ENCODE measurements around the gene SLC9A3. TPM values are rescaled to one million over a fixed set of nuclear protein-coding genes. Genes with fewer than 3 reads are reported as not detected.

The SLC9A3 gene
- total RNA-seq, 1 experiment from 2014 or later: 1.5 TPM

GRCh38 chr5:478982-479535, 45.2 kb downstream of the SLC9A3 start:
- ChIA-PET RAD21 (ENCODE audit: low non-redundant PET in 1 of 2, low total read pairs in 2 of 2, uncharacterized antibody in 2 of 2, unreplicated experiment in 2 of 2) (no interaction called here), POLR2A (no interaction called here), CTCF (no interaction called here)
- ATAC-seq (no peak), DNase-seq (ENCODE audit: low read depth, low spot score) (no peak)
- Histone ChIP-seq H4K20me1 (ENCODE audit: insufficient read depth) (no peaks in the 10 kb centered on the region), H3K9me3 (ENCODE audit: control insufficient read depth in 1 of 2, insufficient read depth in 1 of 2, low read depth in 1 of 2, low read length in 2 of 2) (no peaks in the 10 kb centered on the region), H3K27ac (ENCODE audit: low read depth, low read length) (no peak overlapping the region), H3K4me3 (replicated peaks in 1 of 2; ENCODE audit: low read depth in 1 of 2, low read length in 2 of 2) (no peak overlapping the region), H3K9ac (ENCODE audit: low read length) (no peak overlapping the region), H3K4me1 (ENCODE audit: control insufficient read depth in 1 of 2, insufficient read depth in 2 of 2, low read length in 2 of 2) (peaks cover 0 to 16% of the 10 kb centered on the region in 2 experiments; a peak in 2 of 4 replicates), H3K27me3 (ENCODE audit: insufficient read depth, low read length) (no peaks in the 10 kb centered on the region), H3K79me2 (ENCODE audit: insufficient read depth, low read length) (no peaks in the 10 kb centered on the region), H2AFZ (ENCODE audit: low read depth, low read length, poor library complexity, severe bottlenecking) (no peak overlapping the region), H3K9me2 (ENCODE audit: insufficient read depth) (no peaks in the 10 kb centered on the region), H3K4me2 (ENCODE audit: low read length) (no peak overlapping the region), H3K36me3 (ENCODE audit: control insufficient read depth in 1 of 2, insufficient read depth in 2 of 2, low read length in 2 of 2) (no peaks in the 10 kb centered on the region)
- intact Hi-C loops (cut with micrococcal nuclease): no loop called here
- TF ChIP-seq REST (IDR thresholded peaks at IDR 0.05; ENCODE audit: low read depth): no peak
- no TSS peak for BruUV-seq (replicated peaks)

- Histone ChIP-seq H3K9ac (ENCODE audit: low read length) (no peak overlapping the region), H3K4me3 (replicated peaks in 1 of 2; ENCODE audit: low read depth in 1 of 2, low read length in 2 of 2) (no peak overlapping the region), H2AFZ (ENCODE audit: low read depth, low read length, poor library complexity, severe bottlenecking) (no peak overlapping the region), H3K36me3 (ENCODE audit: control insufficient read depth in 1 of 2, insufficient read depth in 2 of 2, low read length in 2 of 2) (no peaks in the 10 kb centered on the region), H3K9me3 (ENCODE audit: control insufficient read depth in 1 of 2, insufficient read depth in 1 of 2, low read depth in 1 of 2, low read length in 2 of 2) (no peaks in the 10 kb centered on the region), H3K9me2 (ENCODE audit: insufficient read depth) (no peaks in the 10 kb centered on the region), H3K79me2 (ENCODE audit: insufficient read depth, low read length) (no peaks in the 10 kb centered on the region; the same call in 1 of the 2 replicates), H3K4me1 (ENCODE audit: control insufficient read depth in 1 of 2, insufficient read depth in 2 of 2, low read length in 2 of 2) (peaks cover 0 to 16% of the 10 kb centered on the region in 2 experiments; a peak in 2 of 4 replicates), H3K4me2 (ENCODE audit: low read length) (no peak overlapping the region), H4K20me1 (ENCODE audit: insufficient read depth) (no peaks in the 10 kb centered on the region), H3K27me3 (ENCODE audit: insufficient read depth, low read length) (no peaks in the 10 kb centered on the region), H3K27ac (ENCODE audit: low read depth, low read length) (no peak overlapping the region)
- intact Hi-C loops (cut with micrococcal nuclease): no loop called here
- BruUV-seq (replicated peaks): no TSS peak
- ChIA-PET RAD21 (ENCODE audit: low non-redundant PET in 1 of 2, low total read pairs in 2 of 2, uncharacterized antibody in 2 of 2, unreplicated experiment in 2 of 2) (no interaction called here), CTCF (no interaction called here), POLR2A (no interaction called here)
- no peak for DNase-seq (ENCODE audit: low read depth, low spot score)
- no peak for ATAC-seq
- TF ChIP-seq ZBTB33 (IDR thresholded peaks at IDR 0.05; ENCODE audit: extremely low read depth, insufficient replicate concordance, low read length): no peak
- TF ChIP-seq POLR2AphosphoS5 (IDR thresholded peaks at IDR 0.05; ENCODE audit: low read depth, low read length): no peak
- TF ChIP-seq JUND (IDR thresholded peaks at IDR 0.05): no peak
- no peak for TF ChIP-seq EZH2 (IDR thresholded peaks at IDR 0.05)
- no peak for TF ChIP-seq CEBPB (IDR thresholded peaks at IDR 0.05; ENCODE audit: low read depth)
- no peak for TF ChIP-seq ATF3 (IDR thresholded peaks at IDR 0.05)
- TF ChIP-seq REST (IDR thresholded peaks at IDR 0.05; ENCODE audit: low read depth): no peak
- no peak for TF ChIP-seq ZFX (IDR thresholded peaks at IDR 0.05)
- TF ChIP-seq EGR1 (IDR thresholded peaks at IDR 0.05; ENCODE audit: low read depth): no peak
Observed at GRCh38 chr5:478369-478981, 45.8 kb downstream of the SLC9A3 start.
